Body of pancreas (tissue), 4 donors: ENCODE results near the gene MYADM.

Experiments
- CTCF ChIP-seq, 7 experiments: fragments of 450-650 bp in 4 of 7; fragments of 200-600 bp in 3 of 7; sonication (generic) in 3 of 7; IDR thresholded peaks; one replicate each; pipeline ENCODE4 v1.5.1; 2016 to 2019; ENCODE audit warnings: antibody characterized with exemption in 7 of 7
- POLR2A ChIP-seq, 3 donors: fragments of 450-650 bp; IDR thresholded peaks; one replicate each; pipeline ENCODE4 v1.6.1; 2016; ENCODE audit warnings: antibody characterized with exemption in 3 of 3, mild to moderate bottlenecking in 2 of 3

GRCh38 chr19:53853707-53854106 is 14.0 kb upstream of the MYADM start:
- no peak for TF ChIP-seq CTCF (IDR thresholded peaks at IDR 0.05)
- TF ChIP-seq POLR2A (IDR thresholded peaks at IDR 0.05), result no peak
